ENCODE results near the gene ADAM10. TPM values are rescaled to one million over a fixed set of nuclear protein-coding genes. Genes with fewer than 3 reads are reported as not detected.

Gene ADAM10
- total RNA-seq, 1 experiment from 2014 or later = 159 TPM

GRCh38 chr15:58589047-58589446, 160.5 kb downstream of the ADAM10 start:
- H3K27ac Mint-ChIP-seq = no peak overlapping the region; a peak in 1 of 7 replicates
- Histone ChIP-seq H3K4me2 (ENCODE audit: insufficient read depth, insufficient read length, low read length) (no peak overlapping the region), H3T11ph (ENCODE audit: low read length) (no peak overlapping the region), H4K5ac (ENCODE audit: insufficient read length, low read depth, low read length) (no peak overlapping the region), H2BK20ac (ENCODE audit: low read depth, low read length, poor library complexity, severe bottlenecking) (no peak overlapping the region), H3K4ac (ENCODE audit: low read depth, low read length) (no peak overlapping the region), H3K56ac (ENCODE audit: insufficient read length, low read depth, low read length) (no peak overlapping the region), H3K23me2 (ENCODE audit: insufficient read length, low read depth, low read length, poor library complexity, severe bottlenecking) (no peaks in the 10 kb centered on the region), H3K27me3 (ENCODE audit: insufficient read depth, low read length) (no peaks in the 10 kb centered on the region), H2BK5ac (ENCODE audit: insufficient read length, low read length) (no peak overlapping the region), H3K18ac (ENCODE audit: insufficient read length, low read depth, low read length) (no peak overlapping the region), H4K91ac (ENCODE audit: insufficient read length, low read depth, low read length) (no peak overlapping the region), H2AFZ (ENCODE audit: low read length) (no peak overlapping the region), H2BK120ac (ENCODE audit: low read depth, low read length, poor library complexity, severe bottlenecking) (no peak overlapping the region), H3K23ac (ENCODE audit: insufficient read length, low read depth, low read length) (no peak overlapping the region), H3K79me2 (ENCODE audit: insufficient read depth, low read length) (no peaks in the 10 kb centered on the region), H4K8ac (replicated peaks; ENCODE audit: insufficient read length, low read depth, low read length) (no peak overlapping the region), H2BK15ac (ENCODE audit: low read depth, low read length) (no peak overlapping the region), H4K20me1 (ENCODE audit: control insufficient read depth, insufficient read depth, insufficient read length) (no peaks in the 10 kb centered on the region), H3K4me1 (ENCODE audit: insufficient read depth, low read length) (peaks cover 5% of the 10 kb centered on the region; the same call in 1 of the 2 replicates), H3K9ac (ENCODE audit: extremely low read depth, insufficient read length, low read length) (no peak overlapping the region), H2BK12ac (ENCODE audit: insufficient read length, low read depth, low read length) (no peak overlapping the region), H2AK5ac (ENCODE audit: insufficient read length, low read length) (no peak overlapping the region), H3K27ac (ENCODE audit: insufficient read length, low read depth, low read length) (no peak overlapping the region), H3K14ac (ENCODE audit: insufficient read depth, low read length) (no peak overlapping the region), H3K9me3 (ENCODE audit: control insufficient read depth, low read depth, low read length) (no peaks in the 10 kb centered on the region), H3K79me1 (ENCODE audit: insufficient read depth, low read depth, low read length, poor library complexity, severe bottlenecking) (no peaks in the 10 kb centered on the region)
- 0 out of 5 replicates have a peak, but pooled peaks cover 0 to under 1% of the 10 kb centered on the region in 2 experiments for H3K9me3 Mint-ChIP-seq
- WGBS (ENCODE audit: extremely low coverage, insufficient read length, low lambda C conversion rate) = no CpG with 5 or more reads among the region's 3 CpGs
- TF ChIP-seq, protein P1, sequence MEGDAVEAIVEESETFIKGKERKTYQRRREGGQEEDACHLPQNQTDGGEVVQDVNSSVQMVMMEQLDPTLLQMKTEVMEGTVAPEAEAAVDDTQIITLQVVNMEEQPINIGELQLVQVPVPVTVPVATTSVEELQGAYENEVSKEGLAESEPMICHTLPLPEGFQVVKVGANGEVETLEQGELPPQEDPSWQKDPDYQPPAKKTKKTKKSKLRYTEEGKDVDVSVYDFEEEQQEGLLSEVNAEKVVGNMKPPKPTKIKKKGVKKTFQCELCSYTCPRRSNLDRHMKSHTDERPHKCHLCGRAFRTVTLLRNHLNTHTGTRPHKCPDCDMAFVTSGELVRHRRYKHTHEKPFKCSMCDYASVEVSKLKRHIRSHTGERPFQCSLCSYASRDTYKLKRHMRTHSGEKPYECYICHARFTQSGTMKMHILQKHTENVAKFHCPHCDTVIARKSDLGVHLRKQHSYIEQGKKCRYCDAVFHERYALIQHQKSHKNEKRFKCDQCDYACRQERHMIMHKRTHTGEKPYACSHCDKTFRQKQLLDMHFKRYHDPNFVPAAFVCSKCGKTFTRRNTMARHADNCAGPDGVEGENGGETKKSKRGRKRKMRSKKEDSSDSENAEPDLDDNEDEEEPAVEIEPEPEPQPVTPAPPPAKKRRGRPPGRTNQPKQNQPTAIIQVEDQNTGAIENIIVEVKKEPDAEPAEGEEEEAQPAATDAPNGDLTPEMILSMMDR (conservative IDR thresholded peaks at IDR 0.05) = no peak
- peaks cover 3 to 4% of the 10 kb centered on the region in 2 experiments; a peak in 1 of 4 replicates for H3K4me1 Mint-ChIP-seq
- peaks cover 0 to 6% (median 5%) of the 10 kb centered on the region in 3 experiments; a peak in 3 of 7 replicates for H3K36me3 Mint-ChIP-seq (ENCODE audit: insufficient read depth in 1 of 3, low read depth in 3 of 3)
- no peak overlapping the region for H3K4me3 Mint-ChIP-seq
- DNase-seq = no peak
- H3K27me3 Mint-ChIP-seq (ENCODE audit: low read depth) = no peaks in the 10 kb centered on the region

Data from H9 (cell line).